ENCODE data around the gene SNRNP27. TPM values are rescaled to one million over a fixed set of nuclear protein-coding genes. Genes with fewer than 3 reads are reported as not detected.

SNRNP27 gene
- total and polyA plus RNA-seq, 5 donors from 2014 or later, result 44.1 to 70.2 (median 59.1) TPM

GRCh38 chr2:69944756-69945155 is 51.0 kb downstream of the SNRNP27 start:
- Histone ChIP-seq H3K4me3 (ENCODE audit: low read depth, low read length) (no peak overlapping the region), H3K9me3 (ENCODE audit: control insufficient read depth in 2 of 2, low read length in 2 of 2) (no peaks in the 10 kb centered on the region), H3K4me1 (ENCODE audit: control insufficient read depth, insufficient read depth, low read length, poor library complexity, severe bottlenecking) (peaks cover 15% of the 10 kb centered on the region), H3K27ac (ENCODE audit: insufficient read depth, low read length, poor library complexity, severe bottlenecking) (no peak overlapping the region), H3K27me3 (ENCODE audit: control insufficient read depth, insufficient read depth, low read length) (no peaks in the 10 kb centered on the region), H3K36me3 (ENCODE audit: control insufficient read depth, insufficient read depth, low read length) (peaks cover 26% of the 10 kb centered on the region)
- ATAC-seq (ENCODE audit: low read depth in 2 of 2) (no peak), DNase-seq (no peak)
- no peaks in the 10 kb centered on the region for H3K27me3 Mint-ChIP-seq
- H3K4me1 Mint-ChIP-seq, result peaks cover 7 to 25% (median 17%) of the 10 kb centered on the region in 4 donors
- no peak overlapping the region for H3K4me3 Mint-ChIP-seq
- peaks cover 22% of the 10 kb centered on the region for H3K36me3 Mint-ChIP-seq
- peak overlapping the region in 1 of 3 donors; percentile 72 for H3K27ac Mint-ChIP-seq
- peaks cover 0 to 2% (median 0%) of the 10 kb centered on the region in 7 donors for H3K9me3 Mint-ChIP-seq

GRCh38 chr2:69945441-69945840 is 51.7 kb downstream of the SNRNP27 start:
- ATAC-seq (ENCODE audit: low read depth in 2 of 2) (no peak), DNase-seq (no peak)
- no peaks in the 10 kb centered on the region for H3K27me3 Mint-ChIP-seq
- H3K4me3 Mint-ChIP-seq, result peak overlapping the region in 1 of 4 donors; percentile 17
- Histone ChIP-seq H3K4me3 (ENCODE audit: low read depth, low read length) (no peak overlapping the region), H3K9me3 (ENCODE audit: control insufficient read depth in 2 of 2, low read length in 2 of 2) (no peaks in the 10 kb centered on the region), H3K36me3 (ENCODE audit: control insufficient read depth, insufficient read depth, low read length) (peaks cover 20% of the 10 kb centered on the region), H3K27me3 (ENCODE audit: control insufficient read depth, insufficient read depth, low read length) (no peaks in the 10 kb centered on the region), H3K27ac (ENCODE audit: insufficient read depth, low read length, poor library complexity, severe bottlenecking) (no peak overlapping the region), H3K4me1 (ENCODE audit: control insufficient read depth, insufficient read depth, low read length, poor library complexity, severe bottlenecking) (peaks cover 15% of the 10 kb centered on the region)
- peak overlapping the region in 2 of 3 donors; percentile 52 to 73 for H3K27ac Mint-ChIP-seq
- peaks cover 0 to 2% (median 0%) of the 10 kb centered on the region in 7 donors for H3K9me3 Mint-ChIP-seq
- H3K4me1 Mint-ChIP-seq, result peaks cover 7 to 25% (median 17%) of the 10 kb centered on the region in 4 donors
- H3K36me3 Mint-ChIP-seq, result peaks cover 19% of the 10 kb centered on the region

- no peak for ATAC-seq (ENCODE audit: low read depth in 2 of 2)
- no peak overlapping the region for H3K4me3 Mint-ChIP-seq
- DNase-seq, result no peak
- H3K27ac Mint-ChIP-seq, result peak overlapping the region; percentile 20 to 73 (median 52)
- H3K4me1 Mint-ChIP-seq, result peaks cover 7 to 25% (median 17%) of the 10 kb centered on the region in 4 donors
- peaks cover 14% of the 10 kb centered on the region for H3K36me3 Mint-ChIP-seq
- Histone ChIP-seq H3K27ac (ENCODE audit: insufficient read depth, low read length, poor library complexity, severe bottlenecking) (no peak overlapping the region), H3K9me3 (ENCODE audit: control insufficient read depth in 2 of 2, low read length in 2 of 2) (no peaks in the 10 kb centered on the region), H3K36me3 (ENCODE audit: control insufficient read depth, insufficient read depth, low read length) (peaks cover 16% of the 10 kb centered on the region), H3K27me3 (ENCODE audit: control insufficient read depth, insufficient read depth, low read length) (no peaks in the 10 kb centered on the region), H3K4me3 (ENCODE audit: low read depth, low read length) (no peak overlapping the region), H3K4me1 (ENCODE audit: control insufficient read depth, insufficient read depth, low read length, poor library complexity, severe bottlenecking) (peaks cover 15% of the 10 kb centered on the region)
- no peaks in the 10 kb centered on the region for H3K27me3 Mint-ChIP-seq
- H3K9me3 Mint-ChIP-seq, result peaks cover 0 to 2% (median 0%) of the 10 kb centered on the region in 7 donors
Measured at GRCh38 chr2:69945941-69946340, 52.2 kb downstream of the SNRNP27 start.

- Mint-ChIP-seq H3K9me3 (peaks cover 0 to 2% (median 0%) of the 10 kb centered on the region in 7 donors), H3K27me3 (no peaks in the 10 kb centered on the region), H3K4me3 (peak overlapping the region in 3 of 4 donors; percentile 4 to 47 (median 17)), H3K27ac (peak overlapping the region; percentile 52 to 78 (median 73)), H3K36me3 (peaks cover 14% of the 10 kb centered on the region), H3K4me1 (peaks cover 7 to 25% (median 17%) of the 10 kb centered on the region in 4 donors)
- peak overlapping the region; percentile 56 for H3K4me3 ChIP-seq (ENCODE audit: low read depth, low read length)
- H3K27me3 ChIP-seq (ENCODE audit: control insufficient read depth, insufficient read depth, low read length), result no peaks in the 10 kb centered on the region
- peaks cover 15% of the 10 kb centered on the region for H3K4me1 ChIP-seq (ENCODE audit: control insufficient read depth, insufficient read depth, low read length, poor library complexity, severe bottlenecking)
- H3K27ac ChIP-seq (ENCODE audit: insufficient read depth, low read length, poor library complexity, severe bottlenecking), result no peak overlapping the region
- no peaks in the 10 kb centered on the region for H3K9me3 ChIP-seq (ENCODE audit: control insufficient read depth in 2 of 2, low read length in 2 of 2)
- peaks cover 9% of the 10 kb centered on the region for H3K36me3 ChIP-seq (ENCODE audit: control insufficient read depth, insufficient read depth, low read length)
- ATAC-seq (ENCODE audit: low read depth in 2 of 2), result peak; percentile 81 to 89
- DNase-seq, result peak; percentile 24 to 80 (median 58)
Measured at GRCh38 chr2:69946351-69947324, 52.9 kb downstream of the SNRNP27 start.

GRCh38 chr2:69947325-69947931 is 53.7 kb downstream of the SNRNP27 start:
- H3K27ac Mint-ChIP-seq, result peak overlapping the region in 1 of 3 donors; percentile 84
- H3K4me1 Mint-ChIP-seq, result peaks cover 7 to 25% (median 18%) of the 10 kb centered on the region in 4 donors
- no peak for DNase-seq

GRCh38 chr2:69948032-69948962 is 54.5 kb downstream of the SNRNP27 start:
- Mint-ChIP-seq H3K27me3 (no peaks in the 10 kb centered on the region), H3K4me3 (no peak overlapping the region), H3K4me1 (peaks cover 7 to 23% (median 16%) of the 10 kb centered on the region in 4 donors), H3K36me3 (peaks cover 8% of the 10 kb centered on the region), H3K9me3 (peaks cover 0 to 4% (median 0%) of the 10 kb centered on the region in 7 donors), H3K27ac (peak overlapping the region in 1 of 3 donors; percentile 84)
- no peak for DNase-seq
- no peak overlapping the region for H3K27ac ChIP-seq (ENCODE audit: insufficient read depth, low read length, poor library complexity, severe bottlenecking)
- H3K27me3 ChIP-seq (ENCODE audit: control insufficient read depth, insufficient read depth, low read length), result no peaks in the 10 kb centered on the region
- no peak for ATAC-seq (ENCODE audit: low read depth in 2 of 2)
- peaks cover 4% of the 10 kb centered on the region for H3K36me3 ChIP-seq (ENCODE audit: control insufficient read depth, insufficient read depth, low read length)
- no peaks in the 10 kb centered on the region for H3K9me3 ChIP-seq (ENCODE audit: control insufficient read depth in 2 of 2, low read length in 2 of 2)
- peaks cover 15% of the 10 kb centered on the region for H3K4me1 ChIP-seq (ENCODE audit: control insufficient read depth, insufficient read depth, low read length, poor library complexity, severe bottlenecking)
- no peak overlapping the region for H3K4me3 ChIP-seq (ENCODE audit: low read depth, low read length)

More at GRCh38 chr2:69947325-69947931, 53.7 kb downstream of the SNRNP27 start:
- Mint-ChIP-seq H3K9me3 (peaks cover 0 to 2% (median 0%) of the 10 kb centered on the region in 7 donors), H3K36me3 (peaks cover 11% of the 10 kb centered on the region), H3K27me3 (no peaks in the 10 kb centered on the region), H3K4me3 (no peak overlapping the region)
- Histone ChIP-seq H3K9me3 (ENCODE audit: control insufficient read depth in 2 of 2, low read length in 2 of 2) (no peaks in the 10 kb centered on the region), H3K27me3 (ENCODE audit: control insufficient read depth, insufficient read depth, low read length) (no peaks in the 10 kb centered on the region), H3K4me1 (ENCODE audit: control insufficient read depth, insufficient read depth, low read length, poor library complexity, severe bottlenecking) (peaks cover 15% of the 10 kb centered on the region), H3K27ac (ENCODE audit: insufficient read depth, low read length, poor library complexity, severe bottlenecking) (no peak overlapping the region), H3K4me3 (ENCODE audit: low read depth, low read length) (no peak overlapping the region), H3K36me3 (ENCODE audit: control insufficient read depth, insufficient read depth, low read length) (peaks cover 9% of the 10 kb centered on the region)
- ATAC-seq (ENCODE audit: low read depth in 2 of 2), result no peak

All from CD4-positive, CD25-positive, alpha-beta regulatory T cell (primary cell).